HG03460 (cell line): Measurements from ENCODE around the gene PACRG.

Experiments
- ATAC-seq: cut with Tn5 transposase; IDR thresholded peaks from one replicate; pipeline ENCODE4 v1.9.1; 2021; ENCODE audit not compliant: unreplicated experiment

The PACRG gene

DNA sequence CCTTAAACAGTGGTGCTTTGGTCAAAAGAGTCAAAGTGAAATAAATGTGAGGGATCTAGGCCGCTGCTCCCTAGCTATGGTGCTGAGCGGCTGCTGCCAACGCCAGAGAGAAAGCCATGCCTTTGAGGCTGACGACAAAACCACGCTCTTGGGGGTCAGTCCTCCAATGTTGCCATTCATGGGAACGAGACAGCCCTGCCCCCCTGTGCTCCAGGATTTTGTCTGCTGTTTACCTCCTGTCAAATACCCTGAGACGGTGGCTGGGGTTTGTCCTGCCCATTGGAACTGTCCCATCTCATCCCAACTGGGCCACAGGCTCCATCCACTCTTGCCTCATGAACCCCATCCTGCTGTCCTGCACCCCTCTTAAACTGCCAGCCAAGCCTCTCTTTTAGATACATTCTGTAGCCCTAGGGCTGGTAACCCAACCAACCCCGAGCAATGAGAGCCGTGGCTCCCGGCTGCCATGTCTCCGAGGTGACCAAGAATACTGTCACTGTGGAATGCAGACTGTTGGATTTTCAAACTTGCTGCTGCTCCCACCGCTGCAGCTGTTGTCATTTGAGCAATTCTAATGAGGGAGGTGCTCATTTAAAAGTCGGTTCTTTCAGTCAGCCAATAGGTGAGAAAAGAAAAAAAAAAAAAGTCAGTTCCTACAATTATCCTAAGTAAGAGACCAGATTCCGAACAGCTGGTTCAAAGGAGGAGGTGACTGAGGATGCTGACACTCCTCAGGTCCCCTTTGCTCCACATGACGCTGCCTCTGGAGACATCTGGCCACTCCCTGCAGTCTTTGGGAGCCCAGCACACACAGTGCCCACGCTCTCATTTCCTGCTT lies 613.7 kb downstream of the PACRG start:
- no peak for ATAC-seq

DNA sequence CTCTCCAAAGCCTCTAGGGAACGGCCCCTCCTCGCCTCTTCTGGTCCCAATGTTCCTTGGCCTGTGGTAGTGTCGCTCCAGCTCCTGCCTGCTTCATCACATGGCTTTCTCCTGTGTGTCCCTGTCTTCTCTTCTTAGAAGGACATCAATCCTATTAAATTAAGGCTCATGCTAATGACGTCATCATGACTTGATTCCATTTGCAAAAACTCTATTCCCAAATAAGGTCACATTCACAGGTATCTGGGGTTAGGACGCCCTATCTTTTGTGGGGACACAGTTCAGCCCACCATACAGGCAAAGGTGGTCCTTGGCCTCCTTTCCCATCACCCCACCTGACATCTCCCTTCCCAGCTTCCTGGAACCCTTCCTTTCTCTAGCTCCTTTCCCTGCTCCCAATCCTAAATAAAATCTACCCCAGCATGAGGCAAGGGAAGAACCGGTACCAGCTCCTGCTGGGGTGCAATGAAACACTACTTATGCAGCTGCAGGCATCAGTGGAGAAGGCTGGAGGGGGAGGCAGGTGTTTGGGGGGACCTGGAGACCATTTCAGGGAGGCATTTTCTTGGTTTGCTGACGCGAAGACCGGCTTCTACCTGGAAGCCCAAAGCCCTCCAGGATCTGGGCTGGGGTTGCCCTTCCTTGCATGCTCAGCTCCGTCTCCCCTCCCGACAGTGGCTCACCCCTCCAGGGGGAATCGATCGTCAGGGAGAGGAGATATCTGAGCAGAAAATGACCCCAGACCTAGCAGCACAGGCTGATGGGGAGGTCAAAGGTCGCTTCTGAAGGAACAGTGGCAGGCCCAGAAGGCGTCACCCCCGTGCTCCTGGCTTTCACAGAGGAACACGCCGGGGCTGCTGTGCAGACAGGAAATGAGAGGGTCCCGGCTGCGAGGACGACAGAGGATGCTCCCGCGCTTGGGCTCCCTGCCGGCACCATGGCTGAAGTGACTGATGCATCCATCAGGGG lies 615.1 kb downstream of the PACRG start:
- no peak for ATAC-seq

DNA sequence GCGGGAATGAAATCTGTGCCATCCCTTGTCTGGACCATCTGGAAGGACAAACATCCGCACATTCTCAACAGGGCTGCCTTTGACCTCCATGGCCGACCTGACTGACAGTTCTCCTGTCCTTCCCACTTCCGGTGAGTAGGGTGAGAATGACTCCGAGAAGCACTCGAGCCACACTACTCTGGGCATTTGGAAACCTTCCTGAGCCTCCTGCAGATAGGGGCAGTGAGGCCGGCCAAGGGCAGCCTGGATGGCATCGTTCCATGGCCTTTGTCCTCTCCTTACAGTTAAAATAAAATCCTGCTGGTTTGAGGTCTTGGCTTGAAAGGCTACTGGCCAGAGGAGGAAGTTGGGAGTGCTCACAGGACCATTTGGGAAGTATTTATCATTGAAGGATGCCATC lies 615.8 kb downstream of the PACRG start:
- no peak for ATAC-seq

DNA sequence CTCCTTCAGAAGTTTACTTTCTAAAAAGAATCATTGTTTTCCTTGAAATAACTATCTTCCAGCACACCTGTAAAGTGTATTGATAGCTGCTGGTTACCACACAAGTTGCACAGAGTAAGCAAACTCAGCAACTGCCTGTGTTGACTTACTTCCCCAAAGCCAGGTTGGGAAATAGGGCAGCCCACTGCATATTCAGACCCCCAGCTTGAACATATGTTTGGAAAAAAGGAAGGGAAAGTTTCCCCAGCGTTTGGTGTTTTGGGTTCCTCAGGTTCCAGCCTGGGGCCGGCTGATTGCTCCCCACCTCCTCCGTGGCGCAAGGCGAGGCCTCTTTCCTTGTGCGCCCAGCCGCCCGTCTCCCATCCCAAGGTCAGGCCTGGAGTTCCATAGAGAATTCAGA lies 616.6 kb downstream of the PACRG start:
- no peak for ATAC-seq

DNA sequence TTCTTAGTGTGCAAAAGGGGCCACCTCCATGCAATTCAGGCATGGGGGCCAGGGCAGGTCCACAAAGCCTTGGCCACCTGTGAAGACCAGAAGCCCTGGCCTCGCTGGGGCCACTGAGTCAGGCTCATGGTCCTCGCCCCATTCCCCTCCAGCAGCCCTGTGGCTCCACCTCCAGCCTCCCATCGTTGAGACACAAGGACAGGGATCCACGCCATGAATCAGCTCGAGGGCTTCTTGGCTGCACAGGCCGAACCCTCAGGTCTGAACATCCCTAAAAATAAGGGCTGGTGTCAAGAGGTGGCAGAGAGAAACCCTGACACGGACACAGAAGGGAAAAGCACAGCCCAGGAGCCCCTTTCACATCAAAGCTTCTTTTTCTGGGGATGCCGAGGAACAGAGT lies 618.2 kb downstream of the PACRG start:
- ATAC-seq, result no peak

DNA sequence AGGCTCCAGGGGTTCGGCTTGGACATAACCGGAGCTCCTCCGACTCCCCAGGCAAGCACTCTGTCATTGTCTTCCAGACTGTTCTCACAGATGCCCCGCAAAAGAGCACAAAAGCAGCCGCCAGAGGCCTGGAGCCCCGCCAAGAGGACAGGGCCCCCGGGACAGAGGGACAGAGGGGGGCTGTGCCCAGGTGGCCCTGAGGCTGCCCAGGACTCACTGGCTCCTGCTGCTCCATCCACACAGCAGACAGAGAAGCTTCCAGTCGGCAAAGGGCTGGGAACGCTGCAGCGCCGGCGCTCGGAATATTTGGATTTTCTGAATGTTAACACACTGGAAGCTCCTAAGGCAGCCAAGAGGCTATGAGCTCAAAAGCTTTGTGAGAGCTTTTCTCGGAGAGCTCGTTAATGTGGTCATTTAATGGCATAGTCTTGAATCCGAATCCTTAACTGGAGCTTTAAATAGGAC lies 618.8 kb downstream of the PACRG start:
- ATAC-seq, result no peak

DNA sequence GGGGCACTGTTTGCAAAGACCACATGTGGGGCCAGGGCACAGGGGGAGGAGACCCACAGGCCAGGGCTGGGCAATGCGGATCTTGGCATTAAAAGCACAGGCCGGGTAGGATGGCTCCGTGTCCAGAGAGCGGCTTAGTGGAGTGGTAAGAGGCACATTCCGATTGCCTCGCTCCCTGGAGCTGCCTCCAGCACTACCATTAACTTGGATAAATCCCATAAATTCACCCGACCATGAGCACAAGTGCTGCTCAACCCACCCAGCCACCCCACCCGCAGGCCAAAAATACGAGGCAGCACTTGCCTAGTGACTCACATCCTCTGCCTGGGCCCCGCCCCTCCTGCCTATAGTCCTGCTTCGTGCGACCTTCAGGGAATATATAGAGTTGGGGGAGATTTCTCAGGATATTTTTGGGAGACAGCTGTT lies 619.3 kb downstream of the PACRG start:
- no peak for ATAC-seq

DNA sequence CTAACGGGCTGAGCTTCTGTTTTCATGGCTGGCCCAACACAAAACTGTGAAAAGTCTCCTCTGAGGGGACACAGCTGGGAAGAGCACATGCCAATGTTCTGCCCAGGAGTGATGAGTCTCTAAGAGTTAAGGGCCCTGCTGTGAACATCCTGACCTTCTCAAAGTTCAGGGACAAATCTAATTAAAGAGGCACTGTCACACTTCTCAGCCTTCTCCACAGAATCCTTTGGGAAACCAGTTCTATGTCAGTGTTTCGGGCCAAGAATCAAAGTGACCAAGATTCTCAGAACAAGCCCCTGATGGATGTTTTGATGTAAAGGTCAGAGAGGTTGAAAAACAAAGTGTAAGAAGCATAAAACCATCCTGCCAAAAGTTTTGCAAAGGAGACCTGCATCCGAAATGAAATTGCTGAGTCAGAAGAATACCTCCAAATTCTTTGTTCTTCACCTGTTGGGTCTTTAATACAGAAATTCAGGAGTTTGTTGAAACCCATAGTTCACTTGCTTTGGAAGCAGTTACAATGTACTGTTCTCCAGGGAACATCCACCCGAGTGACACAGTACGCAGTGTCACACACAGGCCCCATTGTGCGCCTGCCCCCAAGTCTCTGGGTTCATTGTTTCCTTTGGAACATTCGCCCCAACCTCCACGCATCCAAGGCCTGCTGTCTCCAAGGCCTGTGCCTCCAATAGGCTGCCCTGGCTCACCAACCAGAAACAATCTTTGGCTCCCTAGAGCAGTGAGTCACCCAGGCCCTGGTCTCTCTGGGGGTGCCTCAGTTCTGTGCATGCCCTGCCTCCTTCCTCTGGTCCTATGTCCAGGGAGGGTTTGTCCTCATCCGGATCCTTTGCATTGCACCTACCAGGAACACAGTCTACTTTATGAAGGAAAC lies 621.3 kb downstream of the PACRG start:
- ATAC-seq, result no peak

DNA sequence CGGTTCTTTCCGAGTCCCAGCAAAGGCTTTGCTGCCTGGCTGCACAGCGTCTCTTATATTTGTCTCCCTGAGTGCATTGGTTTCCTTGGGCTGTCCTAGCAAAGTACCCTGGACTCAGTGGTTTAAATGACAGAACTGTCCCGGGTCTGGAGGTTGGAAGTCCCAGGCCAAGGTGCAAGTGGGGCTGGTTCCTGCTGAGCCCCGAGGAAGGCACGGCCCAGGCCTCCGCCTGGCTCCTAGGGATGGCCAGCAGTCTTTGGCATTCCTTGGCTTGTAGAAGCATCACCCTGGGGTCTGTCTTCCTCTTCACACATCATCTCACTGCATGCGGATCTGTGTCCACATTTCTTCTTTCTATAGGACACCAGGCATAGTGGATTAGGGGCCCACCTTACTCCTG lies 621.9 kb downstream of the PACRG start:
- no peak for ATAC-seq

DNA sequence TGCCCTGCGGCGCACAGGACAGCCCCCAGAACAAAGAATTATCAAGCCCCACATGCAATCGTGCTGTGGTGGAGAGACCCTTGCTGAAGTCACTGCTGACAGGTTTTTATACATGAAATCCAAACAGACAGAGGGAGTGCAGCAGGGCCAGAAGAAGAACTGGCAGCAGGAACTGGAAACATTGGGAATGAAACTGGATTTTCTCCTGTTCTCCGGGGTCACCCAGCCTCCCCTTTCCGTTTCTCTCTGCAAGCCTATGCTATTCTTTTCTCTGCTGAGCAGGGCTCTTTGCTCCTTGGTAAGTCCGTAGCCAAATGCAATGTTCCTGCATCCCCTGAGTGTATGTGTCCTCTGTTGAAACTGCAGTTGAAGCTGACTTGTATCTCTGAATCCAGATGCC lies 623.2 kb downstream of the PACRG start:
- no peak for ATAC-seq

DNA sequence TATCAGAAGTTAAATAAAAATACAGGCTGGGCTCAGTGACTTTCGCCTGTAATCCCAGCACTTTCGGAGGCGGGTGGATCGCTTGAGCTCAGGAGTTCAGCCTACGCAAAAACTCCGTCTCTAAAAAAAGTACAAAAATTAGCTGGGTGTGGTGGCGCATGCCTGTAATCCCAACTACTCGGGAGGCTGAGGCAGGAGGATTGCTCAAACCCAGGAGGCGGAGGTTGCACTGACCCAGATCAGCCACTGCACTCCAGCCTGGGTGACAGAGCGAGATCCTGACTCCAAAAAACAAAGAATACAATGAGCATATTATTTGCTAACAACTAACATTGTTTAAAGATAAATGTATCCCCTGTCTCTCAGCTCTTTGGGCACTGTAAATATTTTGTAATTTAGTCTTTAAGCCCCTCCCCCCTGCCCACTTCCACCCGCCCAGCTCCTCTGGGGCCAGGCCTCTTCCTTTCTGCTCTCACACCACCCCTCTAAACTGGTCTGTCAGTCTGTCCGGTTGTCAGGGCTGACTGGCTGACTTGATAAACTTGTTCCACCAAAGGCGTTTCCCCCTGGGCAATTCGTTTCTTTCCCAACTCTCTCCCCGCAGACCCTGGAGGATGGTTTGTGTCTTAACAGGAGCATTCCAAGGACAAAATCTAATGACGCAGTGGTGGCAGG lies 624.4 kb downstream of the PACRG start:
- ATAC-seq, result no peak

DNA sequence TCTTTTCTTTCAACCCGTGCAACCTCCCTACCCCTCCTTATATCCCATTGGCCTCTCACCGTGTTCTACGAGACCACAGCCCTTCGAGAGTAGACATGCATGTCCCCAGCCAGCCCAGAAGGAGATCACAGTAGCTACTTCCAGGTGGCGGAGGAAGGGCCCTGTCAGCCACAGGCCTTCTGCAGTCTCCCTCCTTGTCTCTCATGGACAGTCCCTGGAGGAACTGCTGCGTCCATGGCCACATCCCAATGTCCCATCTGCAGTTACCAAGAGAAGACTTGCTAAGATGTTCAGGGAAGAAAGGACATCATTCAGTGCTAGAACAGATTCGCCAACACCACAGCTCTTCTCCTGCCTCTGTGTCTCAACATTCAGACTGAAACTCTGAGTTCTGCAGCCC lies 625.2 kb downstream of the PACRG start:
- no peak for ATAC-seq

DNA sequence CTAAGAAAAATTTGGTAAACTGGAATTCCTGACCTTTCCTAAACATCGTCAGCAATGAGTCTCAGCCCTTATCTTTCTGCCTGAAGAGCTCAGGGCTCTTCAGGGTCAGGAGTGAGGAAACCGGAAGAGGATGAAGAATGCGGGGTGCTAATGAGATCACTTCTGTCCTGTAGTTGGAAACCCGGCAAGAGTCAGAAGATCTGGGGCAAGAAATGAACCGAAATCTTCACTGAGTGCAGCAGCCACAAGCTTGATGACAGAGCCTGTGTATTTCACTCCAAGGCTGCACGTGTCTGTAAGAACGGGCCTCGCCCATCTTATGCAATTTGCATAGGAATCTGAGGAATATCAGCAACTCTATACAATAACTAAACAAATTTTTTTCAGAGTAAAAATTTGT lies 626.3 kb downstream of the PACRG start:
- no peak for ATAC-seq

DNA sequence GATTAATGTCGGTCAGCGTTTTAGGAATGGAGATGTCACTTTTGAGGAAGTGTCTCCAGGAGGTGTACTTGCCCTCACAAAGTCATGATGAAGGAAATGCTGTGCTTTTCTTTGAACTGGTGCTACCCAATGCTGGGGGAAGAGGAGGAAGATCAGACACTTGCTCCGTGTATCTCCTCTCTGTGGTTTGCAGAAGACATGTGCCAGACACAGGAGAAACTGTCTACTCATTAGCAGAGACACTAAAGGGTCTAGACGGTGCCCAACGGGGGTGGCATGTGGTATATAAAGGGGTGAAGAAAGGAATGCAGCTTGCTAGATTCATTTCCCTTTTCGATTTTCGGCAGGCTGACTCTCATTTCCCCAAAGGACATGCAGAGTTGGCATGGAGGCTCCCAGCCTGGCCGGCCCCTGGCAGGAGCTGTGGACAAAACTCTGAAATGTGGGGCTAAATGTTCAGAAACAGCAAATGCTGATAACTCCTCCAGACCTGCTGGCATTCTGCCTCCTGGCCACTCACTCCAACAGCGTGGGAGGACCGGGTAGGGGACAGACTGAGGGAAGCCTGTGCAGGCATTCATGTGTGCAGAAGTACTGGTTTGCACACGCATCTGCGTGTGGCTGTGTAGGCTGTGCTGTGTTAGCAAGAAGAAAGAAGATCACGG lies 627.1 kb downstream of the PACRG start:
- ATAC-seq, result peak; percentile 62

DNA sequence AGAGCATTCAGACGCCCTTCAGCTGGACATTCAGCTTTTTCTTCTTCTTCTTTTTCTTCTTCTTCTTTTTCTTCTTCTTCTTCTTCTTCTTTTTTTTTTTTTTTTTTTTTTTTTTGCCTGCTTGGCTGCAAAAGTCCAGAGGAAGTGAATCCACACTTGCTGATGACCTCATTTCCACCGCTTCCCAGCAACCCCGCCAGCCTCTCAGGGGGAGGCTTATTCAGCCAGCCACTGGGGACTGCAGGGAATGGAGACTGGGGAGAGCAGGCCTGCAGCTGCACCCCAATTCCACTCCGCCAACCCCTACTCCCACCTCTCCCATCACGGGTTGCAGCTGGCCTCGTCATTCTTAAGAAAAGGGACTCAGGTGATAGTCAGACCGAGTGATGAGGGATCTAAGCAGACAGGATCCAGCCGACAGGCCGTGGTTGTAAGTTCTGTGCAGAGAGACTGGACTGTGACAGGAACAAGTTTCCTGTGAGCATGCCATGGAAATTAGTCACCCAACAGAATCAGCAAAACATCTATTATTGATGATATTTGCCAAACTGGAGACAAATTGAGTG lies 627.7 kb downstream of the PACRG start:
- ATAC-seq, result peak; percentile 35

DNA sequence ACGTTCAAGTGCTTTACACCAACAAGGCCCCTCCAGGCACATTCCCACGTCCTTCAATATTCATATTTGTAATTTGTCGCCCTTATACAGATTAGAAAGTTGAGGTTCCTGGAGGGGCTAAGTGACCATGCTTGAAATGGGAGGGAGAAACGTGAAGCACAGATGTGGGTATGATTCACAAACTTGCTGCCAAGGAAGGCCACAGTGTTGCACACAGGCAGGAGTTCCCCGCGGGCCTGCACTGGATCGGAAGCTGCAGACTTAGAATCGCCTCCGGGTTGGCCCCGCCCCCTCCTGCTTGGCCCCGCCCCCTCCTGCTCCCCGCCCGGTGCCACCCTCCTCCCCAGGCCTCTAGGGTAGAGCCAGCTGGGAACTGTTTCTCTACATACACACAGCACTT lies 628.5 kb downstream of the PACRG start:
- no peak for ATAC-seq

DNA sequence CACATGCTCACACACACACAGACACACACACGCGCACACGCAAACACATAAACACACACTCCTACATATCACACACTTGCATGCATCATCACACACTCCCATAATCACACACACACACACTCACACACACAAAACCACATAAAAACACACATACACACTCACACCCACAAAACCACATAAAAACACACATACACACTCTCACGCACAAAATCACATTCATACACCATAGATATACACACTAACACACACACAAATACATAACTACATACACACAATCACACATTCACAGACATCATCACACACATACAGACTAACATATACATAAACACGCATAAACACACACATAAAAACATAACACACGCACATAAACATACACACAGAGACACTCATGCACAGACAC lies 629.0 kb downstream of the PACRG start:
- no peak for ATAC-seq

DNA sequence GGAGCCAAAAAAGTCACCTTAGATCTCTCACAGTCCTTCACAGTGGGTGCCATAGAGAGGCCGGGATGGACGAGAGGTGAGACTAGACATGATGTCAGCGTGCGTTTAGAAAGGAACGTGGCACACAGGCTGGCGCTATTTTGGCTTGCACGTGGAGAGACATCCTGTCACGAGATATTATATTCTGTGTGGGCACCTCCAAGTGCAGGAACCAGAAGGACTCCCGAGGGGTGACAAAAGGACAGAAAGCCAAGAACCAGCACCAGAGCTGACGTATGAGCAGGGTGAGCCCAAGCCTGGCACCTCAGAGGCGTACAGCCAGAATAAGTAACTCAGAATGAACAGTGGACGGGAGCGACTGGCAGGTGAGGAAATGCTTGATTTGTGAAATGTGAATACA lies 636.9 kb downstream of the PACRG start:
- ATAC-seq, result no peak
